ENCODE measurements around the gene PFKFB4.

GRCh38 chr3:48581621-48582481, 25.2 kb upstream of the PFKFB4 start:
- TF ChIP-seq CTCF (IDR thresholded peaks at IDR 0.05 in 2 of 3, conservative IDR thresholded peaks at IDR 0.05 in 1 of 3; ENCODE audit: borderline replicate concordance in 1 of 3, insufficient read depth in 1 of 3, low read depth in 2 of 3, low read length in 2 of 3) (no peak), ATF3 (IDR thresholded peaks at IDR 0.05) (no peak), SP1 (IDR thresholded peaks at IDR 0.05; ENCODE audit: low read depth) (no peak), MAX (IDR thresholded peaks at IDR 0.05) (no peak), EZH2phosphoT487 (IDR thresholded peaks at IDR 0.05; ENCODE audit: borderline replicate concordance) (no peak), POLR2A (IDR thresholded peaks at IDR 0.05; ENCODE audit: borderline replicate concordance, extremely low read depth, insufficient read depth, insufficient read length) (no peak), POLR2AphosphoS5 (IDR thresholded peaks at IDR 0.05; ENCODE audit: low read depth, low read length) (no peak), EZH2 (IDR thresholded peaks at IDR 0.05) (no peak), CEBPB (IDR thresholded peaks at IDR 0.05; ENCODE audit: low read depth) (no peak), ZNF274 (IDR thresholded peaks at IDR 0.05; ENCODE audit: low read depth, low read length) (no peak), SIN3A (IDR thresholded peaks at IDR 0.05; ENCODE audit: low read depth) (no peak)
